Stomach (tissue), 4 donors: ENCODE data around the gene RXRG.

Experiments
- EP300 ChIP-seq: sonication (generic); formaldehyde crosslinking; IDR thresholded peaks from one replicate; pipeline ENCODE4 v1.6.1; 2017; ENCODE audit warnings: antibody characterized with exemption
- TF ChIP-seq, protein P1 (sequence below), 7 experiments: fragments of 450-650 bp in 4 of 7; fragments of 200-600 bp in 3 of 7; sonication (generic) in 3 of 7; IDR thresholded peaks; one replicate each; pipeline ENCODE4 v1.5.1; 2016 to 2019; ENCODE audit warnings: antibody characterized with exemption in 7 of 7, control low read depth in 2 of 7, mild to moderate bottlenecking in 1 of 7

DNA sequence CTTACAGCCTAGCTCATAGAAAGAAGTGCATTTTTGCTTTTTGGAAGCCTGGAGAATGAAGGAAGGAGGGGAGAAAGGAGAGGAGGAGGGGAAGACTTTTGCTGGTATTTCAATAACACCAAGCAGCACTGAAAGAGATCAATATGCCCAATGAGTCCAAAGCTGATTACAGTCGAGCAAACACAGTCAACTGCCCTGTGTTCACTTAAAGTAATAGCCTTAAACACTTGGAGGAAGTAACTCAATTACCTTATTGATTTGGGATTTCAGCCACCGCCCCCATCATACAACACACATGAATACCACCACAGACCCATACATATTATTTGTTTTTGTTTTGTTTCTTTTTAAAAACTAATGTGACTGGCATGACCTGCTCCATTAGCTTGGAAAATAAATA, 23.3 kb upstream of the RXRG start:
- TF ChIP-seq, protein P1, sequence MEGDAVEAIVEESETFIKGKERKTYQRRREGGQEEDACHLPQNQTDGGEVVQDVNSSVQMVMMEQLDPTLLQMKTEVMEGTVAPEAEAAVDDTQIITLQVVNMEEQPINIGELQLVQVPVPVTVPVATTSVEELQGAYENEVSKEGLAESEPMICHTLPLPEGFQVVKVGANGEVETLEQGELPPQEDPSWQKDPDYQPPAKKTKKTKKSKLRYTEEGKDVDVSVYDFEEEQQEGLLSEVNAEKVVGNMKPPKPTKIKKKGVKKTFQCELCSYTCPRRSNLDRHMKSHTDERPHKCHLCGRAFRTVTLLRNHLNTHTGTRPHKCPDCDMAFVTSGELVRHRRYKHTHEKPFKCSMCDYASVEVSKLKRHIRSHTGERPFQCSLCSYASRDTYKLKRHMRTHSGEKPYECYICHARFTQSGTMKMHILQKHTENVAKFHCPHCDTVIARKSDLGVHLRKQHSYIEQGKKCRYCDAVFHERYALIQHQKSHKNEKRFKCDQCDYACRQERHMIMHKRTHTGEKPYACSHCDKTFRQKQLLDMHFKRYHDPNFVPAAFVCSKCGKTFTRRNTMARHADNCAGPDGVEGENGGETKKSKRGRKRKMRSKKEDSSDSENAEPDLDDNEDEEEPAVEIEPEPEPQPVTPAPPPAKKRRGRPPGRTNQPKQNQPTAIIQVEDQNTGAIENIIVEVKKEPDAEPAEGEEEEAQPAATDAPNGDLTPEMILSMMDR (IDR thresholded peaks at IDR 0.05): no peak
- TF ChIP-seq EP300: no peak
